Progenitor cell of endocrine pancreas (in vitro differentiated cells): Measurements from ENCODE around the gene PDCD6IP. TPM values are rescaled to one million over a fixed set of nuclear protein-coding genes. Genes with fewer than 3 reads are reported as not detected.

ENCODE experiments used
- DNase-seq: peaks from one replicate; pipeline ENCODE4 v3.0.0; 2021; ENCODE audit warnings: low spot score; ENCODE audit not compliant: unreplicated experiment
- H3K27ac Mint-ChIP-seq: 2 replicates; pipeline ENCODE4 v1.8.0; 2021; ENCODE audit warnings: mild to moderate bottlenecking, moderate library complexity, mixed read lengths
- H3K27me3 Mint-ChIP-seq: 2 replicates; pipeline ENCODE4 v1.8.0; 2021; ENCODE audit warnings: mixed read lengths
- H3K36me3 Mint-ChIP-seq: 2 replicates; pipeline ENCODE4 v1.8.0; 2022; ENCODE audit warnings: mixed read lengths; ENCODE audit not compliant: insufficient read depth
- H3K4me1 Mint-ChIP-seq: 2 replicates; pipeline ENCODE4 v1.8.0; 2021; ENCODE audit warnings: low read depth, mixed read lengths
- H3K4me3 Mint-ChIP-seq: 2 replicates; pipeline ENCODE4 v1.8.0; 2021; ENCODE audit warnings: low read depth, mild to moderate bottlenecking, moderate library complexity, mixed read lengths
- H3K9me3 Mint-ChIP-seq: 2 replicates; pipeline ENCODE4 v1.8.0; 2021; ENCODE audit warnings: low read depth, mixed read lengths
- CTCF ChIP-seq: fragments of 200-600 bp; sonication (generic); IDR thresholded peaks from one replicate; pipeline ENCODE4 v1.5.0; 2021; ENCODE audit warnings: antibody characterized with exemption, mild to moderate bottlenecking; ENCODE audit not compliant: unreplicated experiment
- total RNA-seq: library from RNA; stranded (reverse); gene quantifications from 2 replicates; pipeline ENCODE4 v1.2.1, GENCODE V29; 2021

Gene PDCD6IP
- total RNA-seq, 1 donor from 2014 or later: 113 TPM

DNA sequence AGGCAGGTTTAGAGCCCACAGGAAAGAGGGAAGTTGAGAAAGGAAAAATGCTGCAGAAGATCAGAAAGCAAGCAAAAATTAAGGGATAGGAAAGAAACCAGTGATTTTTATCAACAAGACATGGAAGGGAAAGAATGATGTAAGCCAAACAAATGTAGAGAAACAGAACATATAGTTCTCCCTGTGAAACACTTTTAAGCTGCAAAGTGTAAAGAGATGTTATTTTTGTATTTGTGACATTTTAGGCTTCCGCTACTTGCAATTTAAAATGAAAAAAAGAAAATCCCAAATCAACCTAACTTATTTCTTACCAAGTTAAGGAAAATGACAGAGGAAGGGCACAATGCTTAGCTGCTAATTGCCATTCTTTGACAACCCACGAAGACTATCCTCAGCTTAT is 111.6 kb downstream of the PDCD6IP start:
- Mint-ChIP-seq H3K27me3 (peaks cover 10% of the 10 kb centered on the region), H3K4me1 (no peaks in the 10 kb centered on the region), H3K4me3 (no peak overlapping the region), H3K36me3 (no peaks in the 10 kb centered on the region), H3K27ac (no peak overlapping the region), H3K9me3 (no peaks in the 10 kb centered on the region)
- DNase-seq: no peak
- TF ChIP-seq CTCF: no peak

- DNase-seq: no peak
- H3K36me3 Mint-ChIP-seq: no peaks in the 10 kb centered on the region
- TF ChIP-seq CTCF: no peak
- H3K4me1 Mint-ChIP-seq: no peaks in the 10 kb centered on the region
- peaks cover 18% of the 10 kb centered on the region for H3K27me3 Mint-ChIP-seq
- H3K27ac Mint-ChIP-seq: no peak overlapping the region
- H3K9me3 Mint-ChIP-seq: no peaks in the 10 kb centered on the region
- H3K4me3 Mint-ChIP-seq: no peak overlapping the region
Measured at GRCh38 chr3:33911525-33912322, 113.3 kb downstream of the PDCD6IP start.

DNA sequence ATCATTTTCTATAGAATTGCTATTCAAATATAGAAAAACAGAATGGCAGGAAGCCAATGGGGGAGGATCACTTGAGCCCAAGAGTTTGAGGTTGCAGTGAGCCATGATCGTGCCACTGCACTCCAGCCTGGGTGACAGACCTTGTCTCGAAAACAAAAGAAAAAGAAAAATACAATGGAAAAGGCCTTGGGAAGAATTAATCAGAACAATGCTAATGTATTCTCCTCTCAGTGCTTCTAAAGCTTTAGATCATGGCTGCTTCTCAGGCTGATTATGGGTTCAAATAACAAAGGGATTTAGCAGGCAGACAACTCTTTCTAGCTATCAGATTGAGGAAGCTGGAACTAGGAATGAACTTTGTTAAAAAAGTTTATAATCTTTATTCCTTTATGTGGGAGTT is 115.8 kb downstream of the PDCD6IP start:
- H3K4me1 Mint-ChIP-seq: no peaks in the 10 kb centered on the region
- no peak overlapping the region for H3K27ac Mint-ChIP-seq
- H3K36me3 Mint-ChIP-seq: no peaks in the 10 kb centered on the region
- H3K4me3 Mint-ChIP-seq: no peak overlapping the region
- DNase-seq: no peak
- H3K27me3 Mint-ChIP-seq: peaks cover 18% of the 10 kb centered on the region
- TF ChIP-seq CTCF: no peak
- no peaks in the 10 kb centered on the region for H3K9me3 Mint-ChIP-seq

- no peaks in the 10 kb centered on the region for H3K36me3 Mint-ChIP-seq
- no peak overlapping the region for H3K27ac Mint-ChIP-seq
- no peaks in the 10 kb centered on the region for H3K4me1 Mint-ChIP-seq
- peaks cover 15% of the 10 kb centered on the region for H3K27me3 Mint-ChIP-seq
- no peak for DNase-seq
- no peak for TF ChIP-seq CTCF
- no peaks in the 10 kb centered on the region for H3K9me3 Mint-ChIP-seq
- H3K4me3 Mint-ChIP-seq: no peak overlapping the region
Measured at GRCh38 chr3:33914731-33915379, 116.4 kb downstream of the PDCD6IP start.

DNA sequence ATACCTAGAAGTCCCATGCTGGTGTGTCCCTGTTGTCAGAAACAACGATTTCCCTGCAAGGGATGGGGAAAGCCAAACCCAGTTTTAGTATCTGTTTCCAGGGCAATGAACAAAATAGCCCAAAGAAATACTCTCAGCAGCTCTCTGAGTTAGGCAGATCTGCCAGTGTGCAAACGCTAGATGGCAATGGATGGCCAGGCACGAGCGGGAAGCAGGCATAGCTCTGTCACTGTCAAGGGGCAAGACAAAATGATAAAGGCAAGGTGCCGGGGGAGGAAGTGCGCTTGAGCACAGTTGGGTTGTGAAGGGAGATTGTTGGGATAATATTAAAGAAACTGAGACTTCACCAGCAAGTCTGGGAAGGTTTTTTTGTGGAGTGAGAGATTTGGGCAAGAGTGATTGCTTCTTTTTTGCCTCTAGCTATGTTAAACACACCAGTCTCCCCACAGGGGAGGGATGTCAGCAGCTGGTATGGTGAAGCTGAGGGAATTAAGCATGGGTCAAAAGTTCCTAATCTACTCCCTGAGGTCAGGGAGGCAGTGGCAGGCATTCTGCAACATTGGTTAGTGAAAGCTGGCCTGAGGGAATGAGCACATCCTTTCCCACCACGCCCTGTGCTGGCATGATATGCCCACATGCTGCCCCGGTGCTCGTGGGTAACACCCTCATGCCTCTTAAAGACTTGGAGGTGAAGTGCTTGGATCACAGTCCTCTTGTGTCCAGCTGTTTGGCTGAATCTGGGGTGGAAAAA is 117.5 kb downstream of the PDCD6IP start:
- no peak overlapping the region for H3K27ac Mint-ChIP-seq
- H3K4me1 Mint-ChIP-seq: no peaks in the 10 kb centered on the region
- no peaks in the 10 kb centered on the region for H3K9me3 Mint-ChIP-seq
- no peak overlapping the region for H3K4me3 Mint-ChIP-seq
- peaks cover 10% of the 10 kb centered on the region for H3K27me3 Mint-ChIP-seq
- no peaks in the 10 kb centered on the region for H3K36me3 Mint-ChIP-seq
- no peak for TF ChIP-seq CTCF
- DNase-seq: no peak
